Amniotic epithelial cell (primary cell): ENCODE measurements around the gene RPN2.

Experiments used
- DNase-seq: peaks from one replicate; pipeline ENCODE4 v3.0.0-alpha.2; 2010; ENCODE audit warnings: low read depth

The RPN2 gene

DNA sequence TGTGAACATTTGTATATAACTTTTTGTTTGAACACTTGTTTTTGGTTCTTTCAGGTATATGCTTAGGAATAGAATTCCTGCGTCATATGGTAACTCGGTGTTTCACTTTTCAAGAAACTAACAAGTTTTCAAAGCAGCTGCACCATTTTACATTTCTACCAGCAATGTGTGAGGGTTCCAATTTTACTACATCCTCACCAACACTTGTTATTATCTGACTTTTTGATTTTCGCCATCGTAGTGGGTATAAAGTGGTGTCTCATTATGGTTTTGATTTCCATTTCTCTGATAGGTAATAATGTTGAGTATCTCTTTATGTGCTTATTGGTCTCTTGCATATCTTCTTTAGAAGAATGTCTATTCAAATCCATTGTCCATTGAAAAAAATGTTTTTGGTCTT, 39.8 kb downstream of the RPN2 start:
- DNase-seq = no peak

DNA sequence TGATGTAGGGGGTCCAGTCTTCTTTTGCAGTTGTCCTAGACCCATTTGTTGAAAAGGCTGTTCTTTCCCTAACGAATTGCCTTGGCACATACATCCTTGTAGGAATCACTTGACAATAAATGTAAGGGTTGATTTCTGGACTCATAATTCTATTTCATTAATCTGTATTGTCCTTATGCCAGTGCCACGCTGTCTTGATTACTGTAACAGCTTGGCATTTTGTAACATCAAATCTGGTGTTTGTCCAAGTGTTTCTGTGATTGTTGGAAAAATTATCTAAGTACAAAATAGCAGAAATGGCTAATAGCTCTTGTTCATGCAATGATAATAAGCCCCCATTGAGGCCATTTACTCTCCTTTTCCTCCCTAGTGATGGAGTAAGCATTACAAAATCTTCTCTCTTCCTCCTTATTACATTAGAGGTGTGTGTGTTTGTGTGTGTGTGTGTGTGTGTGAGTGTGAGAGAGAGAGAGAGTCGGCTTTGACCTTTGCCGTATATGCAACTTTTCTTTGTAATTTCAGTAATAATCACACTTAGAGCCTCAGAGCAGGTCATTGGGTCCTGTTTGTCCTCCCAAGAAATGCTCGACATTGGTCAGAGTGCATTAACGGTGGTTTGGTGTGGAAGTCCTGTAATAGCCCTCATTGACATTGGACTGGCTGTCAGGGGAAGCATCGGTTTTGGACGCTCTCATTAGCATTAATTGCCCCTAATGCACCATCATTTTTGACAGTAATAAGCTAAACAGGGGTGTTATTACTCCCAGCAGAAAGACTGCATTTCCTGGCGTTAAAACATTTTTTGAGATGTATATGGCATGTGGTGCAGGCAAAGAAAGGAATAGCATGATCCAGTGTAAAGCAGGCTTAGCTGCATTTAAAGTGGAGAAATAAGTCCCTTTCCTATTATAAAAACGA, 40.9 kb downstream of the RPN2 start:
- no peak for DNase-seq

DNA sequence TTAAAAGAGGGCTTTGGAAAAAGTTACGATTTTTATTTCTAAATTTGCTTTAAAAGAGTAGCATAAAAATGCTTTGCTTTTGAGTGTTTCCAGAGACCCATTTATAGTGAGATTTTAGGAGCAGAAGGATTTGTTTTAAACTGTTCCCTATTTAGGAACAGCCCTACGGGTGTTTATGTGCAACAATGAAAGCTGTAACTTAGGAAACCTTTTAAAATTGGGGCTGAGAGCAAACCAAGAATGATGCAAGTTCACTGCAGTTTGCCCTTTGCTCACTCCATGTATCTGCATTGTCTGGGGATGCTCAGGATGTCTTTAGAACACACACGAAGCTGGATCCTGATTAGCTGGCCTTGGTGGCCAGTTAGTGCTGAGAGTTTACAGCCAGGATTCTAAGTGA, 41.6 kb downstream of the RPN2 start:
- peak; percentile 59 for DNase-seq

DNA sequence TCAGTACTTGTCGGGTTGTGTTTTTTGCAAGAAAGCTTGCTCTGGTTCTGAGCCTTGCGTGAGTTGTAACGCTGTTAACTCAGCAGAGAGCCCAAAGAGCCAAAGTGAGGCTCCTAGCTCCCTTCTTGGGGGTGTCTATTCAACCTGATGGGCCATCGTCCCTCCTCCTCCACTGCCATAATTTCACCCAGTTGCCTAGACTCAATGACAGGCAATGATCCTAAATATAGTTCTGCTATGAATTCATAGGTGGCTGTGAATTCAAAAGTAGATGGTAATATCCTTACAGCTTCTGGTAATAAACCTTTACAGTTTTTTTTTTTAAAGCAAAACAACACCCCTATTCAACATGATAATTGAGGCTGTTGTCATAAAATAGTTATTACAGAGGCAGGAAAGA, 43.0 kb downstream of the RPN2 start:
- no peak for DNase-seq

DNA sequence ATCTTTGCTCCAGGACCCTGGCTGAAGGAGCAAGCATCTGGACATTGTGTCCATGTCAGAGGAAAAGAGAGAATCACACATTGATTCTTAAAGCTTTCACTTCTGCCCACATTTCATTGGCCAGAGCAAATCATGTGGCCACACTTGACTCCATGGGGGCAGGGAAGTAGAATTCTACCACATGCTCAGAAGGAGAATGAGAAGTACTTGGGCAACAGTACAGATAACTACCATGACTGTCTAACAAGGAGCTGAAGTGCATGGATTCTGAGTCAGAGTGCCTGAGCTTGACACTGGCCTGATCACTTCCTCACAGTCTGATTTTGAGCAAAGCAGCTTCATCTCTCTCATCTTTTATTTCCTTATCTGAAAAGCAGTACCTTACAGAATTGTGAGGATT, 43.9 kb downstream of the RPN2 start:
- peak; percentile 98 for DNase-seq

DNA sequence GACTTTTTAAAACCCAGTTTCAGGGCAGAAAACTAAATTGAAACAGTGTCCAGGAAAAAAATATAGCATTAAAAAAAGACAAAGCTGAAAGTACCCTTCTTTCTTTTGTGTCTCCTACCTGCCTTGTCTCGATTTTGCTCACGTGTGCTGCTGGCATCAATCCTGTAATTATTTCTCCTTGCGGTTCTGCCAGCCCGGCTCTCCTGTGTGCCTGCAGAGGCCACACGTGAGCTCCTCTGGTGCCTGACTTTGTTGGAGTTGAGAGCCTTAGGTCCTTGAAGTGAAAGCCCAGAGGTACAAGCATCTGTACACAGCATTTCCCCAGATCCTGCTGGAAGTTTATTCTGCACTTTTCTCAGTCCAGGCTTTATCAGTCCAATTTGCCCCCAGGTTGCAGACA, 46.0 kb downstream of the RPN2 start:
- DNase-seq = no peak

DNA sequence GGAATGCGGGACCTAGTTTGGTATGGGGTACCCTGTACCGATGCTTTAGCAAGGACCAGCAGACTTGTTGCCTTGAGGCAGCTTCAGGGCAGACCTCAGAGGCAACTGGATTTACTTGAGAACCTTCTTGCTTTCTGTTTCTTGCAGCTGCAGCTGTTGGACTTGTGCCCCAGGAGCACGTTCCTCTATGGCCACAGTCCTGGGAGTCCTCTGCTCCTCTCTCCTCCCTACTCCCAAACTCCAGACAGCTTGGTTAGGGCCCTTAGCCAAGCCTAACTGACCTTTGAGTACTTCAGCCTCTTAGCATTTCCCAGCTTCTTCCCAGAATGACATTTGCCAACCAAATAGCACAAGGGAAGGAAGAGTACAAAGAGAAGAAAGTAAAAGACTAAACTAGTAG, 47.8 kb downstream of the RPN2 start:
- no peak for DNase-seq

DNA sequence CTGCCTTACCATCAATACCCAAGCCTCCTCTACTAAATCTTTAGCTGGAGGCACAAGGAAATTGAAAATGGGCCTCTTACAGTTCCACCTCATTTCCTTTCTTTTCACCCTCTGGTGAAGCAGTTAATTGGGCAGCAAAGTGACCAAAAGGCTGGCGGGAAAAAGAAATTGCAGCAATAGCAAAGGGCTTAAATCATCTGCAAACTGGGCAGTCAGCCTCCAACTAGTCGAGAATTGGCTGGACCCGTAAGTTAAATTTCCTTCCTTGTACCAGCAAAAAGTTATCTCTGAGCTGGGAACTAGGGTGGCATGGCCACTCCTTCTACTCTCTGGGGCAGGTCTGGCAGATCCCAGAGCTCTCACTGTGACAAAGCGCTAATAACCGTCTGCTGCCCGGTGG, 49.0 kb downstream of the RPN2 start:
- no peak for DNase-seq

DNA sequence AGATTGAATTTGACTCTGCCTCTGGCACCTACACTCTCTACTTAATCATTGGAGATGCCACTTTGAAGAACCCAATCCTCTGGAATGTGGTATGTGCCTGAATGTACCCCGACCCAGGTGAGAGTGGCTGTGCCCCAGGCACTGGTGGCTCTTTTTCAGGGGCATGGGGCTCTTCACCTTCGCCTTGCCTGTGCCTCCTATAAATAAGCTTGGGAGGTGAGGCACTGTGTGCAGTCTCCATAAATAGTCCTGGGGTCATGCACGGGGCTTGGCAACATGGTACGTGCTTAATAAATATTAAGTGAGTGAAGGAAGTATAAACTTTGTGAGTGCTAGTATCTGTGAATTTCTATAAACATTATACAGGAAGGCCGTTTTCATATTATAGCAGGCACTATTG, 49.5 kb downstream of the RPN2 start:
- no peak for DNase-seq

DNA sequence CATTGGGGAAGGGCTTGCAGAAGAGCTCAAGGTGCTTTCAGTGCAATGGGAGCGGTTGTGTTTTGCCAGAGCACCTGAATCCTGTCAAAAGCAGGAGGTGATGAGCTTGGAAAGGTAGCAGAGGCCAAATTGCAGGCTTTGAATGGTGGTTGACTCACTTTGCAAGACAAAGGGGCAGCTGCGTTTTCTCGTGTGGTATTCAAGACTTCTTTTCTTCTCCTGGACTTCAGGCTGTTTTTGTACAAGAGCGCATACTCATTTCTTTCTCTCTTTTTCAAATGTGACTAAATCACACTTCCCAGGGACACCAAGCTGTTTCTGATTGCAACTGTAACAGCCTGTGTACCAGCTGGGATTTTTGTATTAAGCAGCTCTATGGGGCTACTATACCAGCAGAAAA, 50.2 kb downstream of the RPN2 start:
- DNase-seq = no peak

DNA sequence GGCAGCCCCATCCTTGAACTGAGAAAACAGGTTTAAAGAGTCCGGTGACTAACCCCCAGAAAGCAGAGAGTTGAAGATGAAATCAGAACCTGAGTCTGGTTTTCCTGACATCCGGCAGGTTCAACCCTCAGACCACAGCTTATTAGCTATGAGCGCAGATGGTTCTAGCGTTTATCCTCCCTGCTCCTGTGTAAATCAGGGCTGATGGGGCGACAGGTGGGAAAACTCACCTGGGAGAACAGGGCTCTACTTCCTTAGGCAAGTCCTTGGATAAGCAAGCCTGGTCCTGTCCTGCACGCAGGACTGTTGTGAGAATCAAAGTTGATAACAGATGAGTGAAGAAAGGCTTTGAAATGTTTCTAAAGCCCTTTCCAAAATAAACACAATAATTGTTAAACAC, 51.1 kb downstream of the RPN2 start:
- DNase-seq = no peak

DNA sequence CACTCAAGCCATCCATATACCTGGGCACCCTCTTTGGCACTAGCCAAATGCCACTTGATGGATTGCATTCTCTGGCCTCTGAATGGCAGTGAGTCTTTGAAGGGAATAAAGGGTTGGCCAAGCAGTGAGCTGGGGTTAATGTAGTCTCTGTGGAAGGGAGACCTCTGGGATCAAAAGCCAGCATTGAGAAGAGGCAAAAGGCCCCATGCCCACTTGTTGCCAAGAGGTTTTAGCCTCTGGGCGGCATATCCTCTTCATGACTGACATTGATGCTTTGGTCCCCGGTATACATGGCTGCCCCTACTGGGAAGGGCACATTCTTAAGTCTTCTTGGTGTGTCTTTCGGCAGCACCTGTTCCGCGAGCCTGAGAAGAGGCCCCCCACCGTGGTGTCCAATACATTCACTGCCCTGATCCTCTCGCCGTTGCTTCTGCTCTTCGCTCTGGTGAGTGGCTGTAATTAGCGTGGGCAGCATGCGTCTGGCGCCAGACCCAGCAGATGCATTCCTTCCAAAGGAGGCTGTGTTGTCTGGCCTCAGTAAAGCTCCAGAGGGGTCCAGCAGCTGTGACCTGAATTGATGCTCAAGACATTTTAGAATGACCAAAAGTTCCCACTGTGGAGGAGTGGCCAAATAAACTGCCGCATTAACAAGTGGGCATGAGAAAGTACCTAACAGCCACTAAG, 53.0 kb downstream of the RPN2 start:
- no peak for DNase-seq

DNA sequence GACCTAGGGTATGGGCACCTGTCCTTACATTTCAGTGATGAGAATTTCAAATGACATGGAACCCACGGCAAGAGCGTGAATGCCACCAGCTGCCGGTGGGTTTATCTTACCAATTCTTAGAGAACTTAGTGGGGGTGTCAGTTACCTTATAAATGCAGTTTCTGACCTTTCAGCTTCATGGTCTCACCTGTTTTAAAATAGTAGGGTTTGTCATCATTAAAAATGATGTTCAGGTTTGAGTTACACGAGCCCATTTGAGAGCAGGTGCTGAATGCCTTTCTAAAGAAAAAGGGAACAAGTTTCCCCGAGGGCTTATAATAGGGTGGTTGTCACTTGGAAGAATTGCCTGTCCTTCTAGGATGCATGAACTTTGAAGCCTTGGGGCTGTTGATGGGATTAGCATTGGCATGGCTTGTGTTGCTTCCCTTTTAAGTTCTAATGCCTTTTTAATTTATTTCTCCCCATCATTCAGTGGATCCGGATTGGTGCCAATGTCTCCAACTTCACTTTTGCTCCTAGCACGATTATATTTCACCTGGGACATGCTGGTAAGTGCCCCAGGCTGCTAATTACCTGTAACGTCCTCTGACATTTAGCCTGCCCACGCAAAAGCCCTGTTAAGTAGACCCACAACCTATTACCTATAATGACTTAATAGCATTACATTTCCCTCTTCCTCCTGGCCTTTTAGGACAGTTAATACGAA, 54.6 kb downstream of the RPN2 start:
- no peak for DNase-seq

DNA sequence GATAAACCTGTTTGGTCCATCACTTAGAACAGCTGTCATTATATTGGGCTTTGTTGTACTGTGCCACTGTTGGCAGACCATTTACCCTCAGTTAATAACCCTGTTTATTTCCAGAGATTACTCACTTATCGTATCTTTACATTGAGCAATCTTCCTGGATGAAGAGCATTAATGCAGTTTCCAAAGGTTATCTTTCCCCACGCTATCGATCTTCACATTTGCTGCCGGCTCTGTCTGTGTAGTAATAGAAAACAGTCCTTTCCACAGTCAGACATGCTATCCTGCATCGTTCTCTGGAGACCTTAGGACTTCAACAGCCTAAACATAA, 55.1 kb downstream of the RPN2 start:
- DNase-seq = no peak

DNA sequence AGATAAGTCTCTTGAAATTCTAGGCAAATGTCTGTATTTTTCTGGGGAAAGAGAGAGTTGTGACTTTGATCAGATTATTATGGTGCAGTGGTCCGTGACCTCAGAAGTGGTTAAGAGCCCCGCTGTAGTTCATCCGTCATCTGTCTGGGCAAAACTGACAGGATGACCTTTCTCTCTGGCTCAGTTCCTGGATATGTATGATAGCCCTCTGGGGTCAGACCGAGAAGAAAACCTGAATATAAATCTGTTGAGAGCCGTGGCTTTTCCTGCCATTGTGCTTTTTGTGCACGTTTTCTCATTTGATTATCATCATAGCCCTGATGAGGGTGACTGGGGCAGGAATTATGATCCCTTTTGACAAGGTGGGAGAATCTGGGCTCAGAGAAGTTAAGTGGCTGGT, 55.9 kb downstream of the RPN2 start:
- DNase-seq = no peak

DNA sequence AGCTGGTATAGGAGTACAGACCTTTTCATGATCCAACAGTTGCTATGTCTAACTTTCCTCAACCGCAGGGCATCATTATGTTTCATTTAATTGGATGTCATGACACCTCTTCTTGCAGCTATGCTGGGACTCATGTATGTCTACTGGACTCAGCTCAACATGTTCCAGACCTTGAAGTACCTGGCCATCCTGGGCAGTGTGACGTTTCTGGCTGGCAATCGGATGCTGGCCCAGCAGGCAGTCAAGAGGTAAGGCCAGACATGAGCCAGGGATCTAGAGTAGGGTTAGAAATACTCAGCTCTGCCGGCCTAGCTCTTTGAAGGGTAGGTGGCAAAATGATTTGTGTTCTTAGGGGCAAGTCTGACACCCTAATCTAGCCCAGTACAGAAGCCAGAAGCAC, 57.3 kb downstream of the RPN2 start:
- no peak for DNase-seq

DNA sequence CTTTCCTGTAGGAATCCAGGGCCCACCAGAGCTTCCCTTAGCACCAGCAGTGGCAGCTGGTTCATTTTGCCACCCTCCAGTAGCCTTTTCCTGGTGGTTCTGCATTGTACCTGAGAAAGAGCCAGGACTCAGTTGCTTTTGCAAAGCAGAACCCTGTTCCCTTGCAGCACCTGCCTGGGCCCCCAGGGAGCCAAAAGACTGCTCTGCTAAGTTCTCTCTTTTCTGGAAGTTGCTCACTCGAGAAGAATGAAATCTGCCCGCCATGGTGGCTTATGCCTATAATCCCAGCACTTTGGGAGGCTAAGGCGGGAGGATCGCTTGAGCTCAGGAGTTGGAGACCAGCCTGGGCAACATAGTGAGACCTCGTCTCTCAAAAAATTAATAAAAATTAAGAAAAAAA, 58.5 kb downstream of the RPN2 start:
- no peak for DNase-seq

DNA sequence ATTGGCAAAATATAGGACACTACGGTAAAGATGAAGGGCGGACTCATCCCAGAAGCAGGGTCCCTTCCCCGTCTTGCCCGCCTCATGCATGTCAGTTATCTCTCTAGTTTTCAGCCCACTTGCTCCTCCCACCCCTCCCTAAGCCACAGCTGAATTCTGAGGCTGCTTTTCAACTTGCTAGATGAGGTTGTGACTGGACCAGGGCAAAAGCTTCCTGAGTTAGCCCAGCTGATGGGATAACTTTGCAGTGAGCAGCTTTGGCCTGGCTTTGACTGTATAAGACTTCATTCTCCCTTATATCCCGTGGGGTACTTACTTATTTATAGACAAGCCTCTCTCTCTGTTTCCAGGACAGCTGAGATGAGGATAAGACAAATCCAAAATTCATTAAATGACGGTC, 59.3 kb downstream of the RPN2 start:
- no peak for DNase-seq

DNA sequence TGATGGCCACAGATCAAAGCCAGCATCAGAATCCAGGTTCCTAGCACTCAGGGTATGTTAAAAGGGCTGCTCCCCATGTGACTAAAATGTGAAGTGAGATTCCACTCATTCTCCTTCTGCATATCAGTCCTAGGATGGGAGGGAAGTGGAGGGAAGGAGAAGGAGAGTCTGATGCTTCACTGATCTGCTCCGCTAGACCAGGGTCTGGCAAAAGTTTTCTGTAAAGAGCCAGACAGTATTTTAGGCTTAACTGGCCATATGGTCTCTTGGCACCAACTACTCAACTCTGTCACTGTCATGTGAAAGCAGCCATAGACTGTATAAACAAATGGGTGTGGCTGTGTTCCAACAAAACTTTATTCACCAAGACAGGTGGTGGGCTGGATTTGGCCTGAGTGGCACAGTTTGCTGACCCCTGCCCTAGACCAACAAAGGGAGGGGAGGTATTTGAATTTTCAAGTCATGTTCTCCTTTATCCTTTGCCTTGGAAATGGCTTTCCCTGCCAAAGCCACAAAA, 59.9 kb downstream of the RPN2 start:
- DNase-seq = no peak

DNA sequence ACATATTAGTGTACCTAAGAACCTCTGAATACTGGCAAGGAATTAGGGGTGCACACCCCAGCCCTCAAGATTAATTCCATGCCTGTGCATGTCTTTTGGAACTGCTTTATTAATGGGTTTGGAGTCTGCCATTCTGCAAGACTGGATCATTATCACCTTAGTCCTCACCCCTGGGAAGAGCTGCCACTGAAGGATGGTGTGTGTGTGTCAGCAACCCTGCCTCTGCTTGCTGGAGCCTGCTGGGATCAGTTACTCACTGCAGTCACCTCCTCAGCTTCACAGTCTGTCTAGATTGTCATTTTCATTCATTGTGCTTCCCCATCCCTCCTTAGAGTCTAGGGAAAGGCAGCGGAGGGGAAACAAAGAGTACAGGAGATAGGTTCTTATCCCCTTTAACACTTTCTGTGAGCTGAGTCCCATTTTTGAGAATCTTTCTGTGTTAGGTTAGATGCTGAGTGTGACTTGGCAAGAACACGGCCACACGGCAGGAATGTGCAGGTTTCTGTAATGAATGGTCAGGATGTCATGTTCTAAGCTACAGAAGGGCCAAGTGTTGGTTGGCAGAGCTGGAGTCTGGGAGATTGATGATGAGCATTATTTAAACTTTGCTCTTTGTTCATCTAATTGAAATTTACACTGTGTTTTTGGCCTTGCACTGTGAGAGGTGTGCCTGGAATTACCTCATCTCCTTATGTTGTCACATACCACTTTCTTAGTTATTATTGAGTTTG, 61.4 kb downstream of the RPN2 start:
- DNase-seq = no peak

DNA sequence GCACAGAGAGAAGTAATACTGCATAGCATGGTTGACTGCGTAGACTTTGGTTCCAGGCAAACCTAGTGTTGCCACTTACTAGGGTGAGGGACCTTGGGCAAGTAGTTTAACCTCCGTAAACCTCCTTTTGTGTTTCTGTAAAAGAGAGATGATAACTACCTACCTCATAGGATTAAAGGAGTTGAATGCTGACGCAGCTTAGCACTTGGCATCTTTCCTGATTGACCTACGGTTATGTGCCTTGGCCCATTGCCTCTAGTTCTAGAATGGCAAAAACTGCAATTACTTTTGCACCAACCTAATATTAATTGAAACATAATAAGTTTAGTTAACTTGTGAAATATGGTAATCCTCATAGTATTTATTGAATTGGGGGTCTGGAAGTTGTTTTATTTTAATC, 63.4 kb downstream of the RPN2 start:
- DNase-seq = no peak
